ENCODE results near the gene NADK. TPM values are rescaled to one million over a fixed set of nuclear protein-coding genes. Genes with fewer than 3 reads are reported as not detected.

The NADK gene
- total and polyA plus RNA-seq, 2 of the 13 experiments (the other 11 are each of a cell fraction or from before 2014, with no cell fraction given) = 56.6 to 60.1 TPM

- Histone ChIP-seq H4K20me1 (ENCODE audit: insufficient read depth, low read length) (peaks cover 7% of the 10 kb centered on the region), H2AFZ (ENCODE audit: low read length) (no peak overlapping the region), H3K36me3 (replicated peaks in 1 of 2; ENCODE audit: control insufficient read depth in 1 of 2, insufficient read depth in 2 of 2, low read length in 2 of 2) (peaks cover 0 to 2% of the 10 kb centered on the region in 2 experiments; a peak in 3 of 5 replicates), H3K4me1 (ENCODE audit: insufficient read depth, low read length) (peaks cover 65% of the 10 kb centered on the region), H3K27me3 (ENCODE audit: control insufficient read depth in 1 of 2, insufficient read depth in 2 of 2, low read length in 2 of 2) (no peaks in the 10 kb centered on the region), H3K79me2 (ENCODE audit: insufficient read depth, low read length) (peaks cover 46% of the 10 kb centered on the region), H3K9me3 (ENCODE audit: low read length) (no peaks in the 10 kb centered on the region), H3K27ac (ENCODE audit: extremely low read length, insufficient read depth, low read length) (peak overlapping the region; percentile 84), H3K4me2 (ENCODE audit: low read depth, low read length) (peak overlapping the region; percentile 93), H3K4me3 (replicated peaks in 1 of 3; ENCODE audit: insufficient read depth in 1 of 3, low read depth in 2 of 3, low read length in 3 of 3) (peak overlapping the region; percentile 57 to 95 (median 92)), H3K9ac (ENCODE audit: insufficient read depth, low read depth, low read length) (peak overlapping the region; percentile 96)
- CTCF ChIA-PET (ENCODE audit: low intra/inter-chr PET ratio, low total read pairs) = no interaction called here
- ATAC-seq (no peak), DNase-seq (ENCODE audit: low spot score) (no peak), FAIRE-seq (no peak)
- in situ Hi-C loops (cut with HindIII; ENCODE audit: extremely low pct_ligation_motif_present, low pct_unique_long_range_greater_than_20kb) (no loop called here), intact Hi-C loops (cut with micrococcal nuclease; ENCODE audit: unreplicated experiment) (loop anchor here (5.0 kb wide), 1 partner anchor 130 kb away; no protein-coding TSS in a partner anchor)
- POLR2A ChIA-PET = interaction anchor here (1.2 to 1.9 kb wide), 3 partner anchors 9 to 142 kb away, joined by 3 to 19 read pairs (median 4); no protein-coding TSS in a partner anchor
- WGBS (ENCODE audit: low lambda C conversion rate) = 2% methylated on average over 6 of the region's 6 CpGs
- no TSS peak for BruUV-seq (replicated peaks)
- TF ChIP-seq PCBP2 (optimal IDR thresholded peaks at IDR 0.05; ENCODE audit: low read depth, low read length, poor library complexity, severe bottlenecking) = no peak
- TF ChIP-seq ZNF547 (CRISPR knock-in tag; IDR thresholded peaks at IDR 0.05) = no peak
- TF ChIP-seq ZNF232 (CRISPR knock-in tag; IDR thresholded peaks at IDR 0.05; ENCODE audit: borderline replicate concordance) = peak; percentile 51; the same call in 1 of the 2 replicates
- TF ChIP-seq ZNF446 (CRISPR knock-in tag; IDR thresholded peaks at IDR 0.05) = no peak
- TF ChIP-seq, protein P1, sequence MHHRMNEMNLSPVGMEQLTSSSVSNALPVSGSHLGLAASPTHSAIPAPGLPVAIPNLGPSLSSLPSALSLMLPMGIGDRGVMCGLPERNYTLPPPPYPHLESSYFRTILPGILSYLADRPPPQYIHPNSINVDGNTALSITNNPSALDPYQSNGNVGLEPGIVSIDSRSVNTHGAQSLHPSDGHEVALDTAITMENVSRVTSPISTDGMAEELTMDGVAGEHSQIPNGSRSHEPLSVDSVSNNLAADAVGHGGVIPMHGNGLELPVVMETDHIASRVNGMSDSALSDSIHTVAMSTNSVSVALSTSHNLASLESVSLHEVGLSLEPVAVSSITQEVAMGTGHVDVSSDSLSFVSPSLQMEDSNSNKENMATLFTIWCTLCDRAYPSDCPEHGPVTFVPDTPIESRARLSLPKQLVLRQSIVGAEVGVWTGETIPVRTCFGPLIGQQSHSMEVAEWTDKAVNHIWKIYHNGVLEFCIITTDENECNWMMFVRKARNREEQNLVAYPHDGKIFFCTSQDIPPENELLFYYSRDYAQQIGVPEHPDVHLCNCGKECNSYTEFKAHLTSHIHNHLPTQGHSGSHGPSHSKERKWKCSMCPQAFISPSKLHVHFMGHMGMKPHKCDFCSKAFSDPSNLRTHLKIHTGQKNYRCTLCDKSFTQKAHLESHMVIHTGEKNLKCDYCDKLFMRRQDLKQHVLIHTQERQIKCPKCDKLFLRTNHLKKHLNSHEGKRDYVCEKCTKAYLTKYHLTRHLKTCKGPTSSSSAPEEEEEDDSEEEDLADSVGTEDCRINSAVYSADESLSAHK (CRISPR knock-in tag; IDR thresholded peaks at IDR 0.05; ENCODE audit: borderline replicate concordance) = no peak
- TF ChIP-seq KAT2B (IDR thresholded peaks at IDR 0.05; ENCODE audit: borderline replicate concordance, low read depth, low read length) = no peak
- no peak for TF ChIP-seq CREB3 (CRISPR knock-in tag; IDR thresholded peaks at IDR 0.05)
- TF ChIP-seq, protein P2, sequence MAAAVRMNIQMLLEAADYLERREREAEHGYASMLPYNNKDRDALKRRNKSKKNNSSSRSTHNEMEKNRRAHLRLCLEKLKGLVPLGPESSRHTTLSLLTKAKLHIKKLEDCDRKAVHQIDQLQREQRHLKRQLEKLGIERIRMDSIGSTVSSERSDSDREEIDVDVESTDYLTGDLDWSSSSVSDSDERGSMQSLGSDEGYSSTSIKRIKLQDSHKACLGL (CRISPR knock-in tag; IDR thresholded peaks at IDR 0.05) = no peak
- TF ChIP-seq RARA (CRISPR knock-in tag; IDR thresholded peaks at IDR 0.05) = no peak
- TF ChIP-seq E2F1 (CRISPR knock-in tag; IDR thresholded peaks at IDR 0.05) = 0 out of 2 replicates have a peak, but pooled peaks have one; percentile 28
- no peak for TF ChIP-seq DMAP1 (CRISPR knock-in tag; IDR thresholded peaks at IDR 0.05)
- TF ChIP-seq ZNF782 (CRISPR knock-in tag; IDR thresholded peaks at IDR 0.05; ENCODE audit: borderline replicate concordance) = no peak
- TF ChIP-seq ZFP91 (CRISPR knock-in tag; IDR thresholded peaks at IDR 0.05; ENCODE audit: borderline replicate concordance) = no peak
- TF ChIP-seq NCOA2 (CRISPR knock-in tag; IDR thresholded peaks at IDR 0.05) = no peak
- no peak for TF ChIP-seq BRD4 (CRISPR knock-in tag; IDR thresholded peaks at IDR 0.05)
- 0 out of 2 replicates have a peak, but pooled peaks have one; percentile 6 for TF ChIP-seq NR2C2 (CRISPR knock-in tag; IDR thresholded peaks at IDR 0.05; ENCODE audit: borderline replicate concordance)
- TF ChIP-seq PPARG (CRISPR knock-in tag; conservative IDR thresholded peaks at IDR 0.05) = 0 out of 2 replicates have a peak, but pooled peaks have one; percentile 23
- 0 out of 2 replicates have a peak, but pooled peaks have one; percentile 10 for TF ChIP-seq MED1 (CRISPR knock-in tag; IDR thresholded peaks at IDR 0.05)
These were observed 729 bp downstream of the NADK start for GRCh38 chr1:1777583-1777899.

All from HepG2 (cell line).